ENCODE measurements around the gene CCDC70.
"Not testable (repeated sequence)": the region's sequence is repeated elsewhere in the genome, so short reads cannot be mapped to it uniquely, and the experiment has no call there.

Gene CCDC70

DNA sequence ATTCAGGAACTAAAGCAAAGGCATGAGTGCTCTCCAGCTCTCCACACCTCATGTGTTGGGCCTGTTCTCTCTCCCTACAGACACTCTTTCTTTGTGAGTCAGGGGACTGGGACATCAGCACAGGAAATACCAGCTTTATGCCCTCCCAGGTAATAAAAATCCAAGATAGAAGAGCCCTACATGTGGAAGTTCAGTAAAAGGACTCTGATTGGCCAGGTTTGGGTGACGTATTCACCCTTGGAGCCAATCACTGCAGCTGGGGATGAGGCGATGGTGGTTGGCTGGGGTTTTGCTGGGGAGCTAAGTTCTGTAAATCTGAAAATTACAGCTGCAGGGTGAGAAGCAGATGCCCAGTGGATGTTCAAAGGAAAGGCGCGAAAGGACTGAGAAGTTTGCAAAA lies 32.5 kb downstream of the CCDC70 start:
- TF ChIP-seq GATA1 (IDR thresholded peaks at IDR 0.05; ENCODE audit: low read depth, low read length): no peak
- DNase-seq: no peak

DNA sequence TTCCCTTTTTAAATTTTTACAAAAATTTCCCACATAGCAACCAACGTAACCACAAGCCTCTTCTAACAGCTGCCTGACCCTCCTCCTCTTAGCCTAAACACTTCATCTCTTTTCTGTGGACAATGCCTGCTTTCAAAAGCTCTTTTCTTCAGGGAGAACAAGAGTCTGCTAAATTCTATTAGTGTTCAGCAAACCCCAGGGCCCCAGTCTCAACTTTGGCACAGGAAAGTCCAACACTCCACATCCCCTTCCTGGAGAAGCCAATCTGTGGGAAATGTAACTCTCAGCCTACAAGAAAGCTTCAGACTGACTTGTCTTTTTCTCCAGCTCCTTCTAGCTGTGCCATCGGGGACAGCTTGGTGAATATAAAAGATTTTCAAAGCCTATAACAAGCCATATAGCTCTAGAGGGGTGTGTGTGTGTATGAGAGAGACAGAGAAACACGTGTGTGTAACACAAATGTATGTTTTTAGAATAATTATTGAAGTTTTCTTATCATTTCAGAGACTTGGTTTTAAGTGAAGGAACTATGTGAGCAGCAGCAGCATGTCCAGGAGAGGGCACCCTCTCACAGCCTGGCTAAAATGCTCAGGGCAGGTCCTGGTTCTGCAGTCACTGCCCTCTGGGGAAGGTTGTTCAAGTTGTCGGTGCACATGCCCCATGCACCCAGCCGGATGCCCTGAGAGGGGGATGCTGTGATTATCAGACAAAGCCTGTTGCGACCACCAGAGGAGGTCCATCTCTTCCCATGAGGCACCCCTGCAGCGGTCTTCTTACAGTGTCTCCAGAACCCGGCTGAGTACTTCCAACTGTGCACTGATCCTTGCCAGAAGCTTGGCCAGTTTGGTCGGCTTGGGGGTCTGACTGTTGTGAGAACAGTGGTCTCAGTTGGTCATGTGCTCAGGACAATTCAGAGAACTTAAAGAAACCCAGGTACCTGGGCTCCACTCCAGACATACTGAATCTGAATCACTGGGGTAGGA lies 34.4 kb downstream of the CCDC70 start:
- no peak for TF ChIP-seq GATA1 (IDR thresholded peaks at IDR 0.05; ENCODE audit: low read depth, low read length)
- no peak for TF ChIP-seq POLR2A (IDR thresholded peaks at IDR 0.05; ENCODE audit: low read length)
- DNase-seq: peak; percentile 62 to 72

DNA sequence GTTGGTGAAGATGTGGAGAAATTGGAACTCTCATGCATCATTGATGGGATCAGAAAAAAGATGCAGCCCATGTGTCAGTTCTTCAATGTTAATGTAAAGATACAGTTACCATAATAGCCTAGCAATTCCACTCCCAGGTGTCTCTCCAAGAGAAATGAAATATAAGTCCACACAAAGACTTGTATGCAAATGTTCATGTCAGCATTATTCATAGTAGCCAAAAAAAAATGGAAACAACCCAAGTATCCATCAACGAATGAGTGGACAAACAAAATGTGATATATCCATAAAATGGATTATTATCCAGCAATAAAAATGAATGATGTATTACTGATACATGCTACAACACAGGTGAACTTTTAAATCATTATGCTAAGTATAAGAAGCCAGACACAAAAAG lies 38.7 kb downstream of the CCDC70 start:
- TF ChIP-seq POLR2A (IDR thresholded peaks at IDR 0.05; ENCODE audit: low read length): no peak
- no peak for TF ChIP-seq GATA1 (IDR thresholded peaks at IDR 0.05; ENCODE audit: low read depth, low read length)
- DNase-seq: no peak

DNA sequence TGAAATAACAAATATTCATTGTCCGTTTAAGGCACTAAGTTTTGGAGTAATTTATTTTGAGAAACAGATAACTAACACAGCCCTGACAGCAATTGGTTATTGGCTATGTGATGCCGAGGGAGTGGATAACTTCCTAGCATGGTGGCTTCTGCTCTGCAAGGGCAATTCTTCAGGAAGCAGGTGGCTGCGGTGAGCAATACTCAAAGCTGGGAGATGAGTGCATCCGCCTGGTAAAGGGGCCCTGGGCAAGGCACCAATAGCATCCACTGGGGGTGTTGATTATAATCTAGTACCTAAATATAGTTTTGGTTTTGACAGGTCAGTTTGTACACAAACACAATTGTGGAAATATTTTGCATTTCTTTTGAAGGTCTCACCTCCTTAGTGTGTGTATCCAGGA lies 41.0 kb downstream of the CCDC70 start:
- no peak for DNase-seq
- TF ChIP-seq GATA1 (IDR thresholded peaks at IDR 0.05; ENCODE audit: low read depth, low read length): no peak
- no peak for TF ChIP-seq POLR2A (IDR thresholded peaks at IDR 0.05; ENCODE audit: low read length)

DNA sequence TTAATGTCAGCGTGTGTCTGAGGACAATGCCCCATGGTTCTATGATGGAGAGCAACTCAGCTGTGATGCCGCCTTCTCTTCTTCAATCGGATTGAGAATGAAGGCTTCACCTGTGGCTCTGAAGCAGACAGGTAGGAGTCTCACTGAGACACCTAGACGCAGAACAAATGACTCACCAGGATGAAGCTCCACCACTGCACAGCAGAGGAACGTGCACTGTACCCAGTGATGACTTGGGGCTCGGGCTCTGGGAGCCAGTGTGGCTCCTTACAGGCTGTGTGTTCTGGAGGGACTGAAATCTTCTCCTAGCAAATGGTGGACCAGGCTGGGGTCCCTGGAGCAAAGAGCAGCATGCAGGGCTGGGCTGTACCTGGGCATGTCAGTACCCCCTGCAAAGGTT lies 44.0 kb downstream of the CCDC70 start:
- TF ChIP-seq GATA1 (IDR thresholded peaks at IDR 0.05; ENCODE audit: low read depth, low read length) (no peak), POLR2A (IDR thresholded peaks at IDR 0.05; ENCODE audit: low read length) (no peak)
- DNase-seq: no peak

DNA sequence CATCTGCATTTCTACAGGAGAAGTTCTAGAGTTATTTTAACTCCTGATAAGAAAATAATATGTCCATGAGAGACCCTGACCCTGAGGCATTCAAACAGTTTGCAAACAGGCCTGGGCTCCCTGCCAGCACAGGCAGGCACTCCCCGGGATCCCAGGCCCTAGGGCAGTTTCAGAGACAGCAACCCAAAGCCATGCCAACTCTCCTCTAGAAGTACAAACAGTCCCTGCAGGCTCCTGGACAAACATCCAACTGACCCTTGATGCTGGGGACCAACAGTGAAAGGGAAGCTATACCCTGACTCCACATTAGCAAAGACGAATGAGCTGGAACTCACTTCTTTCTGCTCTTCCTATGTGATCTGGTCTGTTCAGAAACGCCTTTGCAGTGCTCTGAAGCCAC lies 44.8 kb downstream of the CCDC70 start:
- TF ChIP-seq POLR2A (IDR thresholded peaks at IDR 0.05; ENCODE audit: low read length): no peak
- TF ChIP-seq GATA1 (IDR thresholded peaks at IDR 0.05; ENCODE audit: low read depth, low read length): no peak
- no peak for DNase-seq

DNA sequence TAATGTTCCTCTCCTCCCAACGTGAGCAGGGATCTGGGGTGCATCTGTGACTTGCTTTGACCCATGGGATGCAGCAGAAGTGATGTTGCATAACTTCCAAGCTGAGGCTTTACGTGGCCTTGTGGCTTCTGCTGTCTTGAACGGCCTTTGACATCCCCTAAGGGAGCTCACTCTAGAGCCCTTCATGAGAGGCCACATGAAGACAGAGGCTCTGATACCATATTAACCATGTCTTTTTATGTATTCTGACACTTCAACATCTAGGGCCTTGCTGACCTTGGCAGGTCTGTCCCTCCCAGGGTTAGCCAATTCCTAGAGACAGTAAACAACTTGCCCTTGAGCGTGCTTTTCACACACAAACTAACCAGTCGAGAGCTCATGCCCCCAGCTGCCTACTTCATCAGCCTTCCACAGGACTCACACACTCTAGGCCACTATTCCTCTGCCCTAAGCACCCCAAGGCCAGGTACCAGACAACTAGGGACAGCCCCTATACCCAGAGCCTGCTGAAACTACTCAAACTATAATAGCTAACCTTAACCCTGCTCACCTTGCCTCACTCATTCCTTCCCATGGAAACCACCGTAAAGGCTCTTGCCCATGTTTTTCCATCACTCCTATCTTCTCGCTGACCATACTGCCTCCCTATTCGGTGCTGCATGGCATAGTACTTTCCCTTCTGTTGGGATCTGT lies 45.4 kb downstream of the CCDC70 start:
- DNase-seq: no peak
- TF ChIP-seq GATA1 (IDR thresholded peaks at IDR 0.05; ENCODE audit: low read depth, low read length): no peak
- TF ChIP-seq POLR2A (IDR thresholded peaks at IDR 0.05; ENCODE audit: low read length): no peak

DNA sequence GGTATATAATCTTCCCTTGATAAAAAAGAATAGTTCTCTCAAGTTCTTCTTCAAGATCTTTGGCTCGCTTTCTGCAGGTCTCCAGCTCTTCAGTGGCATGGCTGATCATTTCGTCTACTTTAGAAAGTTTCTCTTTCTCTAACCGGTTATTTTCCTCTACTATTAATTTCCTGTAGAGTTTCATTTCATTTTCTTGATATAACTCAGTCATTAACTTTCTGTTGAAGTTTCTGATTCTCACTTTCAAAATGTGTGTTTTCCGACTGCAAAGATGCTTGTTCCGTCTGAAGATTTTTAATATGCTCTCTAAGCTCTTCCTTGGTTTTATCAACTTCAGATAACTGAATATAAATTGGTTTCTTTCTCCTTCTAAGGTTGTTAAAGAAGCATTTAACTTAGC lies 47.5 kb downstream of the CCDC70 start:
- DNase-seq: not testable (repeated sequence)

DNA sequence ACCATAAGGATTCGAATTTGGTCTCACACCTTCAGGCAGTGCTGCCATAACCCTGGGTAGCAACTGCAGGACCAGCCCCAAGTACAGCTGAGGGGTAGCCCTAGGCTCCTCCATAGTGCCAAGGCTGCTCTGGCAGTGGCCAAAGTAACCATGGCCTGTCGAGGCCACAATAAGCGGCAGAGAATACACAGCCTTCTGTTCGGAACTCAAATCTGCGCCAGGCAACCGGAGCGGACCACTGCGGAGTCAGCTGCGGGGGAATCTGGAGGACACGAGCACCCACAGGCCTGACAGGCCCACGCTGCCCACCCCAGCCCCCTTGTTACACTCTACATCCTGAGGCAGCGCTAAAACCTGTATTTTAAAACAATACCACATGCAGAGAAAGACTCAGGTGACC lies 48.7 kb downstream of the CCDC70 start:
- DNase-seq: no peak
- TF ChIP-seq GATA1 (IDR thresholded peaks at IDR 0.05; ENCODE audit: low read depth, low read length) (no peak), POLR2A (IDR thresholded peaks at IDR 0.05; ENCODE audit: low read length) (no peak)

DNA sequence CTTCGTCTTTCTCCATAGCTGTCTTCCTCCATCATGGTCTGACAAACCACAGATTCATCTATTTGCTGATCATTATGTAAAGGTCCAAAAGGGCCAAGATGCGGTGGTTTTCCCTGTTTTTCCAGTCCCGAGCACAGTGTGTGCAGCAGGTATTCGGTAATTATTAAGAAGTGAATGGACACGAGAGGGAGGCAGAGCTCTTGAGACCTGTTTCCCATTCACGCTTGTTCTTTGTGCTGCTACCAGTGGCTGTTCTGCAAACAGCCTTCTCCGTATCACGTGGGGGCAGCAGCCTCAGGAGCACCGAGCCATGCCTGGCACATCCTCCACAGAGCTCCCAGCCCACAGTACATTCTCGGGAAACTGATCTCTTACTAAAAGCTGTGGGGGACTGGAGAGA lies 50.3 kb downstream of the CCDC70 start:
- no peak for TF ChIP-seq POLR2A (IDR thresholded peaks at IDR 0.05; ENCODE audit: low read length)
- no peak for TF ChIP-seq GATA1 (IDR thresholded peaks at IDR 0.05; ENCODE audit: low read depth, low read length)
- no peak for DNase-seq

DNA sequence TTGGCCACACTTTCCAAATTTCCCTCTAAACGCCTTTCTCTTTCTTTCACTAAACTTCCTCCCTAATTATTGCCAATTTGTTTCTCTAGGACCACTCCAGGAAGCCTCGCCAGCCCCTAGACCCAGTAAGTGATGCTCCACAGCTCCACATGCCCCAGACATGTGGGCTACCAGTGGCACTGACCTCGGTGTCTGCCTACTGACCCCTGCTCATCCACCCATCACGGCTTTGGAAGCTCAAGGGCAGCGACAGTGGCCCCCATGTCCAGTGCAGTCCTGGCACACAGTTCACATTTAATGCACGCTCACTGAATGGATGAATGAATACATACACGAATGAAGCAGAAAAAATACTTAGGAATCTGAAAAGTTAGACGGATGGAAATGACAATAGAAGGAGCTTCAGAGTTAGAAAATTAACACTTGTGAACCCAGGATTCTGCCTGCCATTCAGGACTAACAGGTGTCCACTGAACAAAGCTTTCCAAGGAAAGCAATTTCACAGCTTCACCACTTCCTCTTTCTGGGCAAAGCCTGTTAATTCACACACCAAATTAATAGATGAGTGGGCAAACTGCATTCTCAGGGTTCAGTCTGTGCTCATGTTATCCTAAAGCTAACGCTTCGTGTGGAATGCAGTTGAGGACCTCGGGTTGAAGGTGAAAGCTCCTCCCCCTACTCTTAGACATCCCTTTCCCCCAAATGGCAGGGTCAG lies 50.9 kb downstream of the CCDC70 start:
- no peak for TF ChIP-seq GATA1 (IDR thresholded peaks at IDR 0.05; ENCODE audit: low read depth, low read length)
- TF ChIP-seq POLR2A (IDR thresholded peaks at IDR 0.05; ENCODE audit: low read length): no peak
- DNase-seq: no peak

DNA sequence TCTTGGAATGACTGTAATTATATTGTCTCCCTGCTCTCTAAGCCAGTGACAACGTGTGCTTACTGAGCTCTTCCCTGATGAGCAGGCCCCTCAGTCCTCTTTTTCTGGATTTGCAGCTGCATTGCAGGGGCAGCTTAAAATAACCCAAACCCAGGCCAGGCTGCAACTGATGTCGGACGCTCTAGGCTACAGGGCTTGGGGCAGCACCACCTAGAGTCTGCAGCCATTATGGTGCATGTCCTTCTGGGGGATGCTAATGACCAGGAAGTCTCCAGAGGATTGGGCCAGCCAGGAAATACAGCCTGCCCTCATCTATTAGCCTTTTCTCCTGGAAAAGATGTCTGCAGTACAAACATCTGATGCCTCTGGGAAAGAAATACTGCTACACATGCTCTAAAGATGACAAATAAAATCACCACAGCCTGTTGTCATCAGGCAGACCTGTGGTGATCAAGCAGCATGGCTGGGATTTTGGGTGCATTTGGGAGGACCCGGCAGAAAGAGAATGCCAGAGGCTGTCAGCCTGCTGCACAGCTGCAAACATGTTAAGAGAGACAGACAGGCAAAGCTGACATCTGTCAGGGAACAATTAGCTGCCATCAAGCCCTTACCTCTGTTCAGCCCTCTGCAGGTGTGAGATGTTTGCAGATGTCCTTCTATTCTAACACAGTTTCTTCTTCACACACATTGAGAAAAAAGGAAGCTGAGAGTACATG lies 51.8 kb downstream of the CCDC70 start:
- TF ChIP-seq GATA1 (IDR thresholded peaks at IDR 0.05; ENCODE audit: low read depth, low read length): no peak
- TF ChIP-seq POLR2A (IDR thresholded peaks at IDR 0.05; ENCODE audit: low read length): no peak
- DNase-seq: no peak

DNA sequence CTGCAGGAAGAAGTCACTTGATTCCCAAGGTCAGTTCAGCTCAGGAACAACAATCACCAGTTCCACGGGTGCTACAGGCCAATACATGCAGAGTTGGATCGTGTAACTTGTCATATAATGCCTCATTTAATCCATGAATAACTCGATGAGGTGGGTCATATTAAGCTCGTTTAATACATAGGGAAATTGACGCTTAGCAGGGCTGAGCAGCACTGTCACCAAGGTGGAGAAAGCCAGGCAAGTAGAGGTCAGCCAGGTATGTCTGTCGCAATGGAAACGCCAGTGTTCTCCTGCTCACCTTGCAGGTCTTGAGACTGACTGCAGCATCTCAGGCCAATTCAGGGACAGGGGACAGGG lies 52.3 kb downstream of the CCDC70 start:
- DNase-seq: no peak
- TF ChIP-seq GATA1 (IDR thresholded peaks at IDR 0.05; ENCODE audit: low read depth, low read length) (no peak), POLR2A (IDR thresholded peaks at IDR 0.05; ENCODE audit: low read length) (no peak)
